Measurements from ENCODE around the gene PPFIA1.

GRCh38 chr11:70335511-70335910 is 65.0 kb downstream of the PPFIA1 start:
- TF ChIP-seq EZH2 (IDR thresholded peaks at IDR 0.05; ENCODE audit: borderline replicate concordance) (no peak), CTCF (IDR thresholded peaks at IDR 0.05; ENCODE audit: poor library complexity) (no peak), EZH2phosphoT487 (IDR thresholded peaks at IDR 0.05; ENCODE audit: low read depth, severe bottlenecking, unreplicated experiment) (no peak)

Data from hepatocyte (in vitro differentiated cells).